ENCODE measurements around the gene SLC12A8.
A peak's percentile ranks its signal among the peaks of the same experiment; 100 is the strongest.

SLC12A8 gene

DNA sequence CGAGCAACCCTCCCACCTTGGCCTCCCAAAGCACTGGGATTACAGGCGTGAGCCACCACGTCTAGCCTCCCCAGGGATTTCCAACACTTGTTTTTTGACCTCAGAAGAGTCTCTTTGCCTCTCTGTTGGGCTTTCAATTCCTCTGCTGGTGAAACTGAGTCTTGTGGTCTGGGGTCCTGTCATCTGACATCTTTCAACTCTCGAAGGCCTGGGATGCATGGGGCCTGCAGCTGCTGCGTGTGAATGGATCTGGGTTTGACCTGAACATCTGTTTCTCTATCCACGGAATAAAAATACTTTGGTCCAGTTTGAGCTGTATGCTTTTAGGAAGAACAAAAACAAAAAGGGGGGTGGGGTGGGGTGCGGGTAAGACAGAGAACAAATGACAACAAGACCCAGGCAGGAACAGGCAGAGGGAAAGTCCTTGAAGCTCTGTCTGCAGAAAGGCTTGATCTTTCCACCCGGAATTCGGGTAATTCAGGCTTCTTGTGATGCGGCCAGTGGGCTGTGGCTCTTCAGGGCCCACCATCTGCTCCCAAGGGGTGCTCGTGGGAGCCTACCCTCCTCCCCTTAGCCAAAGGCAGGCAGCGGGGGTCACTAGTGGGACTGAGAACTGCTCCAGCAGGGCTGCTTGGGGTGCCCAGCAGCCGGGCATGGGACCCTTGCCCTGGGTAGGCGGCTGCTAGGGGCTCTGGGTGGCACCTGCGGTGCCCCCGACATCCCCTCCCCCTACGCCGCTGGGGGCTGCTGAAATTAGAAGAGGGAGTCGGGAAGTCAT lies 71.5 kb downstream of the SLC12A8 start:
- no peak for DNase-seq (ENCODE audit: low read depth in 2 of 2)

DNA sequence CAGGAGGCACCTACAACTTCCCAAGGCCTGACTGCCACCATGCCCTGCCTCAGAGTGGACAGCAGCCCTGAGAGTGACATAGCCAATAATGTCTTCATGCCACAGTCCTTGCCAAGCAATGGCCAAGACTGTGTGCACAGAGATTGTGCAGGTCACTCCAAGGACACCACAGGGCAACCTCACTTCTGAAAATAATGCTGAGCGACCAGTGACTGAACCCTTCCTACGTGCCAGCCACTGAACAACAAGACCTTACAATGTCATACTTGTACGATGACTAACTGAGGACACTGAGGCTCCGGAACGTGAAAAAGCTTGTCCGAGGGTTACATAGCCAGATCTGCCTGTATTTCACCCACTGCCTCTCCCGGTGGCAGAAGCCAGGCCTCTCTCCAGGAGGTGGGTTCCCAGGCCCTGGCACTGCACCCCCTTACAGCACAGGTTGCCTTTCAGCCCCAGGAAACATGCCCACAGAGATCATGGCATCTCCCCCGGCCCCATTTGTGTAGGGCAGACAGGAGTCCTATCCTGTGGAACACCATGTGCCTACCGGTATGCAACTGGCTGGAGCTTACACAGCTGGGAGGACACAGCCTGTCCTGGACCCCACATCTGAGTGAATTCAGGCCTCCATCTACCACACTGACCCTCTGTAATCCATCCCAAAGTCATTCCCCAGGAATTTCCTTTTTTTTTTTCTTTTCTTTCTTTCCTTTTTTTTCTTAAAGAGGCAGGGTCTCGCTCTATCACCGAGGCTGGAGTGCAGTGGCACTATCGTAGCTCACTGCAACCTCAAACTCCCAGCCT lies 72.3 kb downstream of the SLC12A8 start:
- no peak for DNase-seq (ENCODE audit: low read depth in 2 of 2)

DNA sequence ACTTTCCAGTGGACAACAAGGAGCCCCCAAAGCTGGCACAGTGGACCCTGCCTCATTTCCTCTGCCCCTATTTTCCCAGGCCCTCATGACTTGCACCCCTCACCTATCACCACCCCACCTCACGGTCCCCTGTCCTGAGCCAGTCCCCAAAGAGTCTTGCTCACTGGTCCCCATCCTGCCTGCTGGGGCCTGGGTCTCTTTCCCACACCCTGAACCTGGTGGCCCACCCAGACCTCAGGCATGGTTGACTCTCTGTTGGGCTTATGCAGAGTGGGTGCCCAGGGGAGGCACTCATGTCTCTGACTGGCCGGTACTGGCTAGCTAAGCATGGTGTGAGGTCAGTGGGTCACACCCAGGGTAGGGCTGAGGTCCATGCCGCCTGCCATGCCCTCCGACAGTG lies 73.2 kb downstream of the SLC12A8 start:
- no peak for DNase-seq (ENCODE audit: low read depth in 2 of 2)

DNA sequence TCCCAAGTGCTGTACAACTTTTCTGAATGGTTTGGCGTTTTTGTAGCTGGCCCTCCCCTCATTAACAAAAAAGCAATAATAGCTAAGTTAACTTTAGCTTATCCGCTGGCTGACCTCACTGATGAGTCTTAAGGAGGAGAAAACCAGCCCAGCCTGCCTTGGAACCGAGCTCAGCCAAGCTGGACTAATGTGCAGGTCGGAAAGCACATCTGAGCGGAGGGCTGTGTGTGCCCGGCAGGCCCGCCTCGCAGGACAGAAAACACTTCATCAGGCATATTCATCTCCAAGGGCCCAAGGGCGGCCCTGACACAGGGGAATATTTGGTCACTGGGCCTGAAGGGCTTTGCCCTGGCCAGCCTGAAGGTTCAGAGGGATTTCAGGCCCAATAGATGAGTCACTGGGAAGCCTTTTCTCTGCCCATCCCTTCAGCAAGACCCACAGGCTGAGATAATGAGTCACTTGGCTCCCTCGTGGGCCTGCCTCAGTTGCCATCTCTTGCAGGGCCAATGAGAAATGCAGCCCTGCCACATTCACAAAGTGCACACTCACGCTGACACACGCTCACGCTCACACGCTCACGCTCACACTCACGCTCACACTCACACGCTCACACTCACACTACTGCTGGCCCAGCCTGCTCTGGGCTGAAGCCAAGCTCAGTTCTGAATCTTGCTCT lies 75.1 kb downstream of the SLC12A8 start:
- no peak for DNase-seq (ENCODE audit: low read depth in 2 of 2)

DNA sequence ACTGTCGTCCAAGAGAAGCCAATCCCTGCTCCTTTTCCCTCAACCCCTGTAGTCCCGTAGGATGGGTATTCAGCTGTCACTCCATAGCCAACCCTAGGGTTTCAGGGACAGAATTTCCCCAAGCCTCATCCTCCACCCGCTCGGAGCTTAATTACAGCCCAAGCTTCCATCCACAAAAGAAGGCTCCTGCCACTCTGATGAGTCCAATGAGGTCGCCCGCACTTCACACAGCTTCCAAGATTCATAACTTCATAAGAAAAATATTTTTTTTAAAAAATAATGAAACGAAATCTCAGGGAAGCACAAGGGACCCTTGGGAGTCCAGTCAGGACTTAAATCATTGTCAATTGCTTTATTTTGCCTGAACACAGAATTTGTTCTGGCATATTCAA lies 75.6 kb downstream of the SLC12A8 start:
- DNase-seq (ENCODE audit: low read depth in 2 of 2): no peak

DNA sequence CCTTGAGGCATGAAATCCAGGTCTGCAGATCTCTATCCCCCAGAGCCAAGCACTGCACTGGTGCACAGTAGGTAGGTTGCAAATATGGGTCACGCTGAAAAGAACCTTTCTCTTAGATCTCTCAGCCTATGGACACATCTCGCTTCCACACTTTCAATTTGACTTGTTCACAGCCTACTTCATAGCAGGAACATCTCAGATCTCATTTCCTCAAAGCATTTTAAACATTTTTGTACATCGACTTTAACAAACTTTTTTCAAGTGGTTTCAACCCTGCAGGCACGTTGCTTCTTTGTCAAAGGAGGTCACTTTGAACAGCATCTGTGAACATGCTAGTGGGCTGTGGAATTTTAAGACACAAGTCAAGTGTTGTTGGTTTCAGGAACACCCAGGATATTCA lies 76.0 kb downstream of the SLC12A8 start:
- no peak for DNase-seq (ENCODE audit: low read depth in 2 of 2)

DNA sequence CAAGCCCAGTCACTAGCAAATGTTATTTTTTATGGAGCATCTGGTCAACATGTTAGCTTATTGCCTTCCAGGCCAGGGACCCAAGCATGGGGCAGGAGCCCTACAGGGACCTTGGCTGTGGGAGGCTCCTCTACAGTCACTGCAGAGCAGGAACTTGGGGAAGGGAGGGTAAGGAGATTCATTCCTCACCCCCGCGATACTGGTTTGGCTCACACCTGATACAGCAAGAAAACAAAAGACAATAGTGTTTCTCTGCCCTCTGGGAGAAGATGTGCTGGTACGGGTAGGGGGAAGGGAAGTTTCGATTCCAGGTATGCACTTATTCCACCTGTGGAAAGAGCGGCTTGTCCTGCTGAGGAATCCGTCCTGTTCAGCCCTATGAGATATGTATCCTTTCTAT lies 77.6 kb downstream of the SLC12A8 start:
- no peak for DNase-seq (ENCODE audit: low read depth in 2 of 2)

DNA sequence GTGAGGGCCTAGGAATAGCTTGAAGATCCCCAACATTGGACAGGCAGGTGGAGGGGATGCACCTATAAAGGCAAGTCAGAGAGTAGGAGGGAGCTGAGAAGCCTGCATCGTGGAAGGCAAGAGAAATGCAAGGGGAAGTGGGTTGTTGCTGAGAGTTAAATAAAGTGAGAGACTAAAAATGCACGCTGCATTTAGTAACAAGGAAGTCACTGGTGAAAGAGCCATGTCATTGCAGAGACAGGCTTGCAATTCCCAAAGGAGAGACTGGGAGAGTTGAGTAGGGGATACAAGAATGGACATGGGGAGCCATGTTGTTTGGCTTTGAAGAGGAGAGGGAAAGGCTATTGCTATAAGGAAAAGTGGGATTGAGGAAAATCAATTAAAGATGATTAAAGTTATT lies 79.7 kb downstream of the SLC12A8 start:
- DNase-seq (ENCODE audit: low read depth in 2 of 2): no peak

DNA sequence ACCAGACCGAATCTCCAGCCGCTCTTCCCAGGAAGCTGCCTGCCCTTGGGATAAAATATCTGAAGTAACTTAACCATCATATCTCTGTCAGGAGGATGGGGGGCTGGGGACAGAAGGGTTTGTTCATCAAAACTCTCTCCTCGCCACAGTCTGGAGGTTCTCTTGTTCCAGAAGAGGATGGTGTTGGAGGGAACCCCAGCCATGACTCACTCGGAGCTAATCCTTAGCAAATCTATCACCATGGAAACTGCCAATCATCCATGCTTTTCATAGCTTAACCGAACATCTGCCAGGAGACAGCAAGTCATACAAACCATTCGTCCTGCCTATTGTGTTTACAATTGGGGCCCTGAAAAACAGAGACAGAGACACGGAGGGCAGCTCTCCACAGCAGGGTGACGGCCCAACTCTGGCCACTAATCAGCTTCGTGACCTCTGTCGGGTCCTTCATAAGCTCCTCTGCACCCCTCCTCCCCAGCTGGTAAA lies 83.0 kb downstream of the SLC12A8 start:
- DNase-seq (ENCODE audit: low read depth in 2 of 2): no peak

DNA sequence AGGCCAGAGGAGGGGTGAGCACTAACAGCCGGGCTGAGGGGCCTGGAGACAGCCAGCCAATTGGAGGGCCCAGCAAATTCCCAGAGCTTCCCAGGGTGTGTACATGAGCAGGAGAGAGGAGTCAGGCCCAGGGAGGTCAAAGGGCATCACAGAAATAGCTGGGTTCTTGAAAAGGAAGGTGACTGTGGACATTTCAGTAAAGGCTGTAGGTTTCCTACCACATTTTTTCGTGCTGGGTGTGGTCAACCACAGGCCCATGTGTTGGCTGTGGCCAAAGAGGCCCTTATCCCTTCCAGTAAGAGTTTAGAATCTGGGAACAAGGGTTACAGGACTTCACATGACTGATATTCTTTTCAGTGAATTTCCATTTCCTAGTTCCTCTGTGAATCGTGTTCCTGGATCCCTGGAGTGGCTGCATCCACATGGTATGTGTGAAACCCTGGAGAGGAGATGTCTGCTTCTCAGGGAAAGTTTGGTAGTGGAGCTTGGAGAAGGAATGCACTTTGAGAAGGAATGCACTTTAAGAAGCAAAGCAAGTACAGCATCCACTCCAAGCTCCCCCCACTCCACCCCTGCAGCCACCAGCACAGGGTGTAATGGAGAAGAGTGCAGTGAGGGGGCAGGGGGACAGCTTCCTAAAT lies 83.6 kb downstream of the SLC12A8 start:
- DNase-seq (ENCODE audit: low read depth in 2 of 2): no peak

DNA sequence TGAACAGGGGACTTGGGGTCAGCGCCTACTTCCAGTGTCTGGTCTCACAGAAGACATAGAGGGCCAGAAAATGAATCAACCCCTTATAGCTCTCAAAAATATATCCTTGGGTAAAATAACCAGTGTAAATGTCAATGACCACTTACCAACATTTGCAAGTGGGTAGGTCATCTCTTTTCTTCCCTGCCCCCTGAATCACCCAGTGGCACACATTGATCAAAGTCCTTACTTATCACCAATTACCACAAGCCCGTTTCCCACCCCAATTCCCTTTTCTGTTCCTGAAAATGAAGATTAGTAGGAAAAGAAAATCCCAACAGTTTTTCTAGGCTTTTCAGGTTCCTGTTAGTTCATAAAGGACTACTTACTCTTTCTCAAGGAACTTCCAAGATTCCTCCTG lies 86.2 kb downstream of the SLC12A8 start:
- DNase-seq (ENCODE audit: low read depth in 2 of 2): no peak

DNA sequence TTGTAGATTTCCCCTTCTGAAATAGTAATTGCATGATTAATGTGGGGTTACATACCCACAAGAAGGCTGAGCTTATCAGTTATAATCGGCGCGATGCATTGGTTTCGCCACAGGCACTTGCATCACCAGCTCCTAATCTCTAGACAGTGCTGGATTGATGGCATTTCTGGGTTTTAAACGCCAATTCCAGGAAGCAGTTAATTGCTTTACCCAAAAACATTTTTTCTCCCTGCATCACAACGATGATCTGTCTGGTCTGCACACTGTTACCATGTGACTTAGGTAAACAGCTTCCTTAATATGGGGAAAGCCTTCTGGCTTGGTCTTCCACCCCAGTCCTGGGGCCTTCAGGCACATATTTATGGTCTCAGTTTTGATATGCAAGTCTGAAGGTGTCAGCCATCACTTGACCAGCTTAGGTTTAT lies 86.7 kb downstream of the SLC12A8 start:
- peak in 1 of 2 experiments; percentile 32 for DNase-seq (ENCODE audit: low read depth in 2 of 2)

DNA sequence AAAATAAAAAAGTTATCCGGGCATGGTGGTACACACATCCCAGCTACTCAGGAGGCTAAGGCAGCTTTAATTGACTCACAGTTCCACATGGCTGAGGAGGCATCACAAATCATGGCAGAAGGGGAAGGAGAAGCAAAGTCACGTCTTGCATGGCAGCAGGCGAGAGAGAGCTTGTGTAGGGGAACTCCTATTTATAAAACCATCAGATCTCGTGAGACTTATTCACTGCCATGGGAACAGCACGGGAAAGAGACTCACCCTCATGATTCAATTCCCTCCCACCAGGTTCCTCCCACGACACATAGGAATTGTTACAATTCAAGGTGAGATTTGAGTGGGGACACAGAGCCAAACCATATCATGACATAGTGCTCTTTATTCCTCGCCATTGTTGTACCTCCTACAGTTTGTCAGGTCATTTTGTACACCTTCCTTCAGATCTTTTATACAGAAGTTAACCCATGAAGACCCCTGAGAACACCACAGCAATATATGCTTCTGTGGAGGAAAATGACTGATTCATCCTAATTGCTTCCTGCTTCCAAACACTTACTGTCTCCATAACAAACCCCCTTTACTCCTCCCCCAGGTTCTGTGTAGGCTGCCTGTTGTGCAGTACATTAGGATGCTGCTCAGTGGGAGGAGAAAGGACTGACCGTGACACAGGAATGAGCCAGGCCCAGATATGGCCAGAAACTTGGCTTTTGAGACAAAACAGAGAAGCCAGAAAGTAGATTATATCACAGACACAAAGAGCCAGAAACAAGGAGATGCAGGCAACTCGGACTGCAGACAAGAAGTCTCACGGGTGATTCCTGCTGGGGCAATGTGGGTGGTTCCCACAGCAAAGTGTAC lies 88.9 kb downstream of the SLC12A8 start:
- no peak for DNase-seq (ENCODE audit: low read depth in 2 of 2)

DNA sequence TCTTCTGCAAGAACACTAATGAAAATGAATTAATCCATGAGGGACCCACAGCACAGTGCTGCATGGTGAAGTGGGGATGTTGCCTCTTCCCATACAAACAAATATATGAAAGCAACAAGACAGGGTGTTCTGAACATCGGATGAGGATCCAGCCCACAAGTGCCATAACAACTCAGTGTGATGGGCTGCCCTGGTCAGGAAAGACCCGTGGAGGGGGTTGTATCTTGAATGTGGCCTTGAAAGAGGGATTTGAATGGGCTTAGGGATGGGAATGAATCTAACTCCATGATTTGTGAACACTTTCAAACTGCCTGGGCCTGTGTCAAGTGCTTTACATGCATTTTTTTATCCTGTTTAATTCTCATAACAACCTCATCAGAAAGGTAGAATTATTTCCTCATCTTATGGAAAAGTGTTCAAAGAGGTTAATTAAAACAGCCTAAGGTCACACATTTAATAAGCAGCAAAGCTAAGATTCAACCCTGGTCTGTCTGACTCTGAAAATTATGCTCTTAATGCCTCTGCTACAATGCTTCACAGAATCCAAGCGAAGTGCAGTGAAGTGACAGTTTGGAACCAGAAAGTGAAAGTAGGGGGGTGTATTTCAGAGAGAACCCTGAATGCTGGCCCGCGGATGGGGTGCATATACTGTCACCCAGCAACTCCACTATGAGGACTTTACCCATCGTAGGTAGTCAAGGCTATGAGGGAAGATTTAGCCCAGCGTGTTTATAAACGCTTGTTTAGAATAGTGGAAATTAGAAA lies 91.1 kb downstream of the SLC12A8 start:
- DNase-seq (ENCODE audit: low read depth in 2 of 2): no peak

DNA sequence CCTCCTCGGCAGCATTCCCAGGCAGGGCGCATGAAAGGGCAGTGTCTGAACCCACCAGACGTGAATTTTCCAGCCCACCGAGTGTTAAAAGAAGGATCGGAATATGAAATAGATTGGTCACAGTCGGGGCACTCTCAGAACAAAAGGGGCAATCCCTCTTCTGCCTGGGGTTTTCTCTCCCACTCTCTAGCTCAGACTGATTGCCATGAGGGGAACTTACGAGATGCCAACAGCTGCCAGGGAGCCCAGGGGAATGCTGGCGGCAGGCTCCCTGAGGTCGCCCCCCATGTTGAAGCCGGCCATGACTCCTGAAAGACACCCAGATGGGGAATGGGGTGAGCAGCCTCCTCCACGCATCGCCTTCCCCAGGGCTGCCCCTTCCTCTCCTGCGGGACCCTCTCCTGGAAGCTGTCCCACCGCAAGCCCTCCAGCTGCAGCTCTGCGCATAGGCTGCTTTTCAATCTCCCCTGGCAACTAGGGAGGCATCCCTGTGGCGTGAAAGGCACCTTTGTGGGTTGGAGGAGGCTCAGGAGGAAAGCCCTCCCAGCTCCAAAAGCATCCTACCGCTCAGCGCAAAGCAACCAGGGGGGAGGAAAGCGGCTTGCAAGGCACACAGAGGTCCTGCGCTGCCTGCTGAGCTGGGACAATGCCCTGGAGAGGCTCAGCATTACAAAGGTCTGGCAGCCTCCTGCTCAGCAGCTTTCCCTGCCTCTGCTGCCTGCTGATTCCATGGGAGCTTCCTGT lies 92.0 kb downstream of the SLC12A8 start:
- no peak for DNase-seq (ENCODE audit: low read depth in 2 of 2)

DNA sequence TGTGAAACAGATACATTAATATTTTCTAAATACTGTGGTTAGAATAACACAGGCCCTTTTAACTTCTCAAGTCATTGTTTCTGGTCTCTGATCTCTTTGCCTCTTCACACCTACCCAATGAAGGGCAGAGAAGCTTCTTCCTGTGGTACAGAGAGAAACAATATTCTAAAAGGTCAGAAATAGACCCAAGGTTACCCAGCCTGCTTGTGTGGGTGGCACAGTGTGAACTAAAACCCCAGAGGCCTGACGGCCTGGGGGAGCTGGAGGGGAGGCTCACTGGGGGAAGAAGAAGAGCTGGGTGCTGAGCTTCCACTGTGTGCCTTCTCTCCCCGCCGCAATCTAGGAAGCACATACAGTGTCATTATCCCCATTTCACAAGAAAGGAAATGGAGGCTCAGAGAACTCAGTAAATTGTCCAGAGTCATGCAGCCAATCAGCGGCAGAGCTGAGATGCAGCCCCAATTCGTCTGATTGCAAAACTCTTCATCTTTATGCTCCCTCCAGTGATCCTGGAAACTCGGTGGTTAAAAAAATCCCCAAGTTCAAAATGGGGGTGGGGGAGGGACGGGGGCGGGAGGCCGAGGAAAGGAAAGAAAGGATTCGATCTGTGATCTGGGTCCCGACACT lies 92.7 kb downstream of the SLC12A8 start:
- DNase-seq (ENCODE audit: low read depth in 2 of 2): no peak

DNA sequence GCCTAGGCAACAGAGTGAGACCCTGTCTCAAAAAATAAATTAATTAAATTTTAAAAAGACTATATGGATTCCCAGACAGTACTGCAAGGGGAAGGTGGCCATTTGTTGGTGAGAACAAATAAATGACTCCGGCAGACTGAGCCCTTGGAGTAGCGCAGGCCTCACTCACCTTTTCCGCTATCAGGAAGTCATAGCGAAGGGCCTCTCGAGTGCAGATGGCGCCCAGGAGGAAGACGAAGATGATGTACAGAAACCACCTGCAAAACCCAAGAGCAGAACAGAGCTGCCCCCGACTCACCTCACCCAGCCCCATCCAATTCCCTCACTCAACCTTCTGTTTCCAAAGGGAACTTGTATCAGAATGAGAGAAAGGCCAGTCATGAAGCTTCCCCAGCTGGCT lies 93.9 kb downstream of the SLC12A8 start:
- no peak for DNase-seq (ENCODE audit: low read depth in 2 of 2)

DNA sequence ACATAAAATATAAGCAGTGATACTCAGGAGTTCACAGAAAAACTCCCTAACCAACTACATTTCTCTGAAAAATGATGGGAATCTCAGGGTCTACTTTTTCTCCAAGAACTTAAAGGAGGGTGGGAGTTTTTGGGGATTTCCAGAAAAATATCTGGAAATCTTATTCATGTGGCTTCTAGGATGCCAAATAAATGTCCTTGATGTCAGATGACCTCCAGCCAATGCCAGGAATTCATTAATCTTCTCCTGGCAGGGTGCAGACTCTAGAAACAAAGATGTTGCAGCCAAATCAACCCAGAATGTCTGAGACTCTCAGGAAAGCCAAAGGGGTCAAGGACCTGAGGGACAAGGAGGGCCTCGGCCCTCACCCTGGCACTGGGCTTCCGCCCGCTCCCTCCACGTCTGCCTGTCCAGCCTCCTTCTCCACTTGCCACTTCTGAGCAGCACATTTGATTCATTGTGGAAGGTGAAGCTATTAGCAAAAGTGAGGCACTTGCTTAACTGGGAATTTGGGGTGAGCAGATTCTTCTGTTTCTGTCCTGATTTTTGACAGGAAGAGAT lies 94.8 kb downstream of the SLC12A8 start:
- DNase-seq (ENCODE audit: low read depth in 2 of 2): no peak

Data from stimulated activated CD4-positive, alpha-beta T cell treated with anti-CD3 and anti-CD28 coated beads, Interleukin-12 subunit alpha, Interleukin-12 subunit beta, amount 100 ng/mL, for 24 hours (primary cell).